ENCODE data around the gene KRTAP9-6.
"Not testable (repeated sequence)": the region's sequence is repeated elsewhere in the genome, so short reads cannot be mapped to it uniquely, and the experiment has no call there.

Gene KRTAP9-6

DNA sequence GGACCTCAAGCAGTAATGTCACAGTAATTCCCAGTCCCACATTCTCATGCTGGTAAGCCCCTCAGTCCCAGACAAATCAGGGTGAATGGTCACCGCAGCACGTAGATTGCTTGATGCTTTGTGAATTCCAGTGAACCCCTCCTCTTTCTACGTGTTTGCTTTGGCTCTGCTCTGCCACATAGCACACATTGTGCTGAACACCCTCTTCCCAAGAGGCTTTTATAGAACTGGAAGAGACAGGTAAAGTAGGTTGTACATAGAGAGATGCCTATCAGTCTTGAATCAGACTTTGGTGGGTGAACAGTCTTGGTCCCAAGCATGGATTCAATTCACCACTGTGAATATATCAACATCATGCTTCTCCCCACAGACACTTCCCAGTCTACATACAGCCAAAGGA is 579 bp upstream of the KRTAP9-6 start:
- TF ChIP-seq CTCF (IDR thresholded peaks at IDR 0.05; ENCODE audit: control insufficient read depth, insufficient read depth, low read depth, low read length, missing control alignments), result no peak
- no peak for DNase-seq (ENCODE audit: low read depth)
- no peak overlapping the region for H3K4me3 ChIP-seq (ENCODE audit: control insufficient read depth, low read depth, low read length)

DNA sequence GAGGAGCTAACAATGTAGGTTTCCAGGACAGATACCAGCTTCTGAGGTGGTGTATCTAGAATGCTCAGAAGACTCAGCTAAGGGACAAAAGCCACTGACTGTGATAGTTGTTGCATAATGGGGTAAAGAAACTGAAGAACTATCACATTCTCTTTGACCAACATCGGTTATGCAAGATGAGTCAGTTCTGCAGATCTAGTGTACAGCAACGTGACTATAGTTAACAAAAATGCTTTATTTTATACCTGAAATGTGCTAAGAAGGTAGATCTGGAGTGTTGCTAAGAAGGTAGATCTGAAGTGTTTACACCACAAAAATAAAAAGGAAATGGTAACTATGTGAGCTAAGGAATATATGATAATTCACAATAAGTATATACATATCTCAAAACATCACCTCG is 2.5 kb downstream of the KRTAP9-6 start:
- H3K4me3 ChIP-seq (ENCODE audit: control insufficient read depth, low read depth, low read length), result no peak overlapping the region
- TF ChIP-seq CTCF (IDR thresholded peaks at IDR 0.05; ENCODE audit: control insufficient read depth, insufficient read depth, low read depth, low read length, missing control alignments), result no peak
- DNase-seq (ENCODE audit: low read depth), result no peak

DNA sequence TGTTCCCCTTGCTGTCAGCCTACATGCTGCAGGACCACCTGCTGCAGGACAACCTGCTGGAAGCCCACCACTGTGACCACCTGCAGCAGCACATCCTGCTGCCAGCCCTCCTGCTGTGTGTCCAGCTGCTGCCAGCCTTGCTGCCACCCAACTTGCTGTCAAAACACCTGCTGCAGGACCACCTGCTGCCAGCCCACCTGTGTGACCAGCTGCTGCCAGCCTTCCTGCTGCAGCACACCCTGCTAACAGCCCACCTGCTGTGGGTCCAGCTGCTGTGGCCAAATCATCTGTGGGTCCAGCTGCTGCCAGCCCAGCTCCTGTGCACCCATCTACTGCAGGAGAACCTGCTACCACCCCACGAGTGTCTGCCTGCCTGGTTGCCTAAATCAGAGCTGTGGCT is 6.1 kb downstream of the KRTAP9-6 start:
- not testable (repeated sequence) for H3K4me3 ChIP-seq (ENCODE audit: control insufficient read depth, low read depth, low read length); DNase-seq (ENCODE audit: low read depth)

GRCh38 chr17:41271858-41272257 is 6.7 kb downstream of the KRTAP9-6 start:
- no peak for DNase-seq (ENCODE audit: low read depth)
- H3K4me3 ChIP-seq (ENCODE audit: control insufficient read depth, low read depth, low read length), result no peak overlapping the region
- no peak for TF ChIP-seq CTCF (IDR thresholded peaks at IDR 0.05; ENCODE audit: control insufficient read depth, insufficient read depth, low read depth, low read length, missing control alignments)

DNA sequence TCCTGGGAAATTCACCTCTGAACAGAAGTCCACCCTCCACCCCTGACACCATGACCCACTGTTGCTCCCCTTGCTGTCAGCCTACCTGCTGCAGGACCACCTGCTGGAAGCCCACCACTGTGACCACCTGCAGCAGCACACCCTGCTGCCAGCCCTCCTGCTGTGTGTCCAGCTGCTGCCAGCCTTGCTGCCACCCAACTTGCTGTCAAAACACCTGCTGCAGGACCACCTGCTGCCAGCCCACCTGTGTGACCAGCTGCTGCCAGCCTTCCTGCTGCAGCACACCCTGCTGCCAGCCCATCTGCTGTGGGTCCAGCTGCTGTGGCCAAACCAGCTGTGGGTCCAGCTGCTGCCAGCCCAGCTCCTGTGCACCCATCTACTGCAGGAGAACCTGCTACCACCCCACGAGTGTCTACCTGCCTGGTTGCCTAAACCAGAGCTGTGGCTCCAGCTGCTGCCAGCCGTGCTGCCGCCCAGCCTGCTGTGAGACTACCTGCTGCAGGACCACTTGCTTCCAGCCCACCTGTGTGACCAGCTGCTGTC is 10.5 kb downstream of the KRTAP9-6 start, which contains the start of gene KRTAP9-7:
KRTAP9-7 (plus strand) TSS at position 51 of the 543 bp plus-strand sequence; CDS start at position 51, 0 bp downstream.
- not testable (repeated sequence) for H3K4me3 ChIP-seq (ENCODE audit: control insufficient read depth, low read depth, low read length); DNase-seq (ENCODE audit: low read depth)

DNA sequence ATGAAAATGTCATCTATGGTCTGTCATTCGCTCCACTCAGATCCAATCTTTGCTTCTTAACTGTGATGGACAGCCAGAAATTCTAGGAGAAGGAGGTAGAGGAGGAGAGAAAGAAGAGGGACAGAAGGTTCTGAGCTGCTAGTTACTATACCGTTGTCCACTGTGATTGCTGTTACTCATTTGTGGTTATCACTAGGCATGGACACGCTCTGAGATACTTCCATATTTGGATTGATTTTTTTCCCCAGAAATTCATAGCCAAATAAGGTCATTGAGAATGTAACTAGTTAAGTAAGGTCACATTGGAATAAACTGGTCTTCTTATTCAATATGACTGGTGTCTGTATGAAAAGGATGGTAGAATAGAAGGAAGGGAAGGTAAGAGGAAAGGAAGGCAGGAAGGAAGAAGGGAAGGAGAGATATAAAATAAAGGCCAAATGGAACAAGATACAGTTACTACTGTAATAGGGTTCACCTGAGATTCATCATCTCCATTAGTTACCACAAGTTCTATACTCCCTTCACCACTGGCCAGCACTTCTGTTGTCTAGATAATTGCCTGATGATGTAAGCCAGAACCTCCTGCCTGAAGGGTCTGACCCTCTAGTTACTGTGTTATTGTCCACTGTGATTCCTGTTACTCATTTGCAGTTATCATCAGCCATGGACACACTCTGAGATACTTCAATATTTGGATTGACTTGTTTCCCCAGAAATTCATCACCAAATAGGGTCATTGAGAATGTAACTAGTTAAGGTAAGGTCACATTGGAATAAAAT is 13.2 kb downstream of the KRTAP9-6 start:
- no peak for TF ChIP-seq CTCF (IDR thresholded peaks at IDR 0.05; ENCODE audit: control insufficient read depth, insufficient read depth, low read depth, low read length, missing control alignments)
- DNase-seq (ENCODE audit: low read depth), result no peak
- H3K4me3 ChIP-seq (ENCODE audit: control insufficient read depth, low read depth, low read length), result no peak overlapping the region

DNA sequence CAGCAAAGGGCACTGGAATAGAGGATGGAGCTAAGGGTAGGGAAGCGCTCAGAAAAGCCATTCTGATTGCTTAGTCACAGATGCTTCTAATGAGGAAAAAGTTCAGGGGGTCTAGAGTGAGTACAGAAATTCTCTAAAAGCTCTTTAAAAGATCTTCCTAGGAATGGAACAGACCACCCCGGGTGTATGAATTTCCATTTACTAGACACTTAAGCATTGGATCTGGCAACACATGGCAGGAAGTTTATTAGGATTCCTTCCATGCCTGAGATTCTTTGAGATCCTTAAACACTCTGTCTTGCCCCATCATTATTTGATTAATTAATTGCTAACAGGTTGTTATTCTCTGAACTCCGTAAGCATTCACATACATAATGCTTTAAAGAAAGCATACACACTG is 18.9 kb downstream of the KRTAP9-6 start:
- DNase-seq (ENCODE audit: low read depth), result peak; percentile 75
- no peak overlapping the region for H3K4me3 ChIP-seq (ENCODE audit: control insufficient read depth, low read depth, low read length)
- no peak for TF ChIP-seq CTCF (IDR thresholded peaks at IDR 0.05; ENCODE audit: control insufficient read depth, insufficient read depth, low read depth, low read length, missing control alignments)

Data from AG09309 (cell line).